Chondrocyte (in vitro differentiated cells): ENCODE measurements around the gene ZFR2. TPM values are rescaled to one million over a fixed set of nuclear protein-coding genes. Genes with fewer than 3 reads are reported as not detected.
A peak's percentile ranks its signal among the peaks of the same experiment; 100 is the strongest.

Source experiments
- DNase-seq: peaks from one replicate; pipeline ENCODE4 v3.0.0; 2021; ENCODE audit warnings: mixed read lengths, low spot score
- H3K27ac Mint-ChIP-seq: one replicate; pipeline ENCODE4 v1.8.0; 2021; ENCODE audit warnings: mild to moderate bottlenecking, moderate library complexity, mixed read lengths; ENCODE audit not compliant: unreplicated experiment
- H3K27me3 Mint-ChIP-seq: 2 replicates; pipeline ENCODE4 v1.8.0; 2021; ENCODE audit warnings: low read depth, mixed read lengths
- H3K36me3 Mint-ChIP-seq: 2 replicates; pipeline ENCODE4 v1.8.0; 2021; ENCODE audit warnings: low read depth, mixed read lengths
- H3K4me1 Mint-ChIP-seq: 2 replicates; pipeline ENCODE4 v1.8.0; 2021; ENCODE audit warnings: low read depth, mild to moderate bottlenecking, mixed read lengths
- H3K4me3 Mint-ChIP-seq: one replicate; pipeline ENCODE4 v1.8.0; 2021; ENCODE audit warnings: mild to moderate bottlenecking, moderate library complexity, mixed read lengths; ENCODE audit not compliant: unreplicated experiment
- H3K9me3 Mint-ChIP-seq: 2 replicates; pipeline ENCODE4 v1.8.0; 2021; ENCODE audit warnings: low read depth, mixed read lengths
- CTCF ChIP-seq: fragments of 200-600 bp; sonication (generic); IDR thresholded peaks from 2 replicates; pipeline ENCODE4 v1.5.0; 2021; ENCODE audit warnings: antibody characterized with exemption, mild to moderate bottlenecking, moderate library complexity
- total RNA-seq: library from RNA; stranded (reverse); gene quantifications from 3 replicates; pipeline ENCODE4 v1.2.1, GENCODE V29; 2021

The ZFR2 gene
- total RNA-seq, 1 donor from 2014 or later, result not detected

GRCh38 chr19:3765121-3765520 is 103.7 kb downstream of the ZFR2 start:
- H3K4me1 Mint-ChIP-seq, result peaks cover 24% of the 10 kb centered on the region
- no peaks in the 10 kb centered on the region for H3K27me3 Mint-ChIP-seq
- H3K4me3 Mint-ChIP-seq, result no peak overlapping the region
- no peaks in the 10 kb centered on the region for H3K9me3 Mint-ChIP-seq
- TF ChIP-seq CTCF, result no peak
- H3K27ac Mint-ChIP-seq, result no peak overlapping the region
- H3K36me3 Mint-ChIP-seq, result peaks cover 8% of the 10 kb centered on the region
- DNase-seq, result no peak

- Mint-ChIP-seq H3K27me3 (no peaks in the 10 kb centered on the region), H3K4me1 (peaks cover 28% of the 10 kb centered on the region), H3K27ac (peak within 1 kb of the TSS; percentile 99), H3K4me3 (peak within 1 kb of the TSS; percentile 100), H3K9me3 (no peaks in the 10 kb centered on the region), H3K36me3 (peaks cover 6% of the 10 kb centered on the region)
- DNase-seq, result peak; percentile 100
- TF ChIP-seq CTCF, result no peak
These were observed 106.1 kb downstream of the ZFR2 start, which contains the start of gene MRPL54 for GRCh38 chr19:3762501-3763459. Gene MRPL54, plus strand, starts transcription at chr19:3762682. Its CDS starts 19 bp downstream, at chr19:3762701.

GRCh38 chr19:3762130-3762473 is 106.7 kb downstream of the ZFR2 start:
- Mint-ChIP-seq H3K27ac (peak overlapping the region; percentile 99), H3K27me3 (no peaks in the 10 kb centered on the region), H3K9me3 (no peaks in the 10 kb centered on the region), H3K36me3 (peaks cover 6% of the 10 kb centered on the region), H3K4me3 (peak overlapping the region; percentile 100), H3K4me1 (peaks cover 28% of the 10 kb centered on the region)
- no peak for TF ChIP-seq CTCF
- DNase-seq, result no peak

- DNase-seq, result peak; percentile 96
- TF ChIP-seq CTCF, result peak; percentile 86
- H3K9me3 Mint-ChIP-seq, result no peaks in the 10 kb centered on the region
- H3K27me3 Mint-ChIP-seq, result no peaks in the 10 kb centered on the region
- H3K36me3 Mint-ChIP-seq, result peaks cover 3% of the 10 kb centered on the region
- peak within 1 kb of the TSS; percentile 100 for H3K4me3 Mint-ChIP-seq
- peaks cover 28% of the 10 kb centered on the region for H3K4me1 Mint-ChIP-seq
- H3K27ac Mint-ChIP-seq, result peak within 1 kb of the TSS; percentile 99
These were observed 107.3 kb downstream of the ZFR2 start, which contains the start of gene APBA3 for GRCh38 chr19:3761382-3762129. Gene APBA3, minus strand, starts transcription at chr19:3761692. Its CDS starts 1,428 bp downstream, at chr19:3760264.

- H3K36me3 Mint-ChIP-seq, result no peaks in the 10 kb centered on the region
- H3K4me1 Mint-ChIP-seq, result peaks cover 28% of the 10 kb centered on the region
- DNase-seq, result no peak
- H3K27ac Mint-ChIP-seq, result peak overlapping the region; percentile 94
- H3K27me3 Mint-ChIP-seq, result no peaks in the 10 kb centered on the region
- no peaks in the 10 kb centered on the region for H3K9me3 Mint-ChIP-seq
- no peak for TF ChIP-seq CTCF
- peak overlapping the region; percentile 100 for H3K4me3 Mint-ChIP-seq
These were observed 107.9 kb downstream of the ZFR2 start for GRCh38 chr19:3760871-3761361.
